Measurements from ENCODE around the gene IPO8. TPM values are rescaled to one million over a fixed set of nuclear protein-coding genes. Genes with fewer than 3 reads are reported as not detected.

The IPO8 gene
- total RNA-seq, 2 experiments from 2014 or later, result 36.0 to 41.5 TPM

DNA sequence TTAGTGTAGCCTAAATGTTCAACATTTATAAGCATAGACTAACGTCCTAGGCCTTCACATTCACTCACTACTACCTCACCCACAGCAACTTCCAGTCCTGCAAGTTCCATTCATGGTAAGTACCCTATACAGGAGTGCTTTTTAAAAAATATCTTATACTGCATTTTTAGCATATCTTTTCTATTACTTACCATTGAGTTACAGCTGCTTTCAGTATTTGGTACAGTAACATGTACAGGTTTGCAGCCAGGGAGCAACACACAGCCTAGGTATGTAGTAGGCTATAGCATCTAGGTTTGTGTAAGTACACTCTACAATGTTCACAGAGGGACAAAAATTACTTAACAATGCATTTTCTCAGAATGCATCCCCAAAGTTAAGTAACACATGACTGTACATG lies 17.4 kb downstream of the IPO8 start:
- H3K27ac Mint-ChIP-seq, result no peak overlapping the region
- intact Hi-C loops (cut with micrococcal nuclease), result no loop called here
- no peak overlapping the region for H3K4me3 Mint-ChIP-seq
- no peaks in the 10 kb centered on the region for H3K27me3 Mint-ChIP-seq (ENCODE audit: low read depth)
- no peak for DNase-seq
- CTCF ChIA-PET, result no interaction called here
- peaks cover 33% of the 10 kb centered on the region for H3K36me3 Mint-ChIP-seq (ENCODE audit: low read depth)
- H3K9me3 Mint-ChIP-seq, result no peaks in the 10 kb centered on the region
- no peaks in the 10 kb centered on the region for H3K4me1 Mint-ChIP-seq (ENCODE audit: low read depth)

DNA sequence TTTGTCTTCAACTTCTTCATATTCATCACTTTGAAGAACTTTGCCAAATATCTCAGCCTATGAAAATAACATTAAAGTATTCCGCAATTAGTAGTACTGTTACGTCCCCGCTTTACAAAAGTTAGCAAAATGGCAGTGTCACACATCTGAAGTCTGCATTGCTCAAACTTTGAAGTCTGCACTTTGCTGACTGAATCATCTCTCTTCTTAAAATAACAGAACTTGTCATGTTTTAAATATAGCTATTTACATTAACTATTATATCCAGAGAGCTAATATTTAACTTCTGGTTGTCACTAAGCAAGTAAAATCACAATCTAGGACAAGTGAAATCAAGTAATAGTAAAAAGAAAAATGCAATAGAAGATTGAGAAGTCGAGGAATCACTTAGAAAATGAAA lies 34.5 kb downstream of the IPO8 start:
- H3K27ac Mint-ChIP-seq, result no peak overlapping the region
- no peaks in the 10 kb centered on the region for H3K27me3 Mint-ChIP-seq (ENCODE audit: low read depth)
- intact Hi-C loops (cut with micrococcal nuclease), result no loop called here
- DNase-seq, result no peak
- CTCF ChIA-PET, result interaction anchor here (0.7 kb wide), 1 partner anchor 95 kb away, joined by 3 read pairs; no protein-coding TSS in a partner anchor
- peaks cover 30% of the 10 kb centered on the region for H3K36me3 Mint-ChIP-seq (ENCODE audit: low read depth)
- no peaks in the 10 kb centered on the region for H3K9me3 Mint-ChIP-seq
- no peaks in the 10 kb centered on the region for H3K4me1 Mint-ChIP-seq (ENCODE audit: low read depth)
- H3K4me3 Mint-ChIP-seq, result no peak overlapping the region

DNA sequence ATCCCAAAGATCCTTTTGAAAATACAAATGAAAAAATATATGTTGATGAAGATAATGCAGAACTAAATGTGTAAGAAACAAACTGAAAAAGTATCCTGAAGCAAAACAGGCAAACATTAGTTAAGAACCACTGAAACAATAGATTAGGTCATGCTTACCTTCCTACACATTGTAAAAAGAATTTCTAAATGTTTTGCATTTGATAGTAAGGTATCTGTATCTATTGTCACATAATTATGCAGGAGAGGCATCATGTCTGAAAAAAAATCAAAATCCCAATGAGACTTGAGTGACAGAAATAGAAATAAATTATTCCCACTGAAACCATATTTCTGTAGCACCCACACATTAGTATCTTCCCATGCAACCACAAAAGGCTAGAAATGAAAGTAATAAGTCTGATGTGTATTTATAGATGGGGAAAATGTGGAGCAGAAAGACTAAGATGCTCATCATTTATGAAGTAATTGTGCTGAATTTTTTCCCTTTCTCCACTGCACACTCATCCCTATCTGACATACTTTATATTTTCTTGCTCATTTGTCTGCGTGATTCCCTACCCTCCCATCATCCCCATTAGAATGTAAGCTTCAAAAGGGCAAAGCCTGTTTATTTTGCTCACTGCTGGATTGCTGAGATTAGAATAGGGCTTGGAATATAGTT lies 43.5 kb downstream of the IPO8 start:
- H3K4me1 Mint-ChIP-seq (ENCODE audit: low read depth), result peaks cover 18% of the 10 kb centered on the region
- no peak overlapping the region for H3K27ac Mint-ChIP-seq
- H3K36me3 Mint-ChIP-seq (ENCODE audit: low read depth), result peaks cover 11% of the 10 kb centered on the region
- intact Hi-C loops (cut with micrococcal nuclease), result no loop called here
- CTCF ChIA-PET, result no interaction called here
- no peak overlapping the region for H3K4me3 Mint-ChIP-seq
- no peaks in the 10 kb centered on the region for H3K27me3 Mint-ChIP-seq (ENCODE audit: low read depth)
- no peak for DNase-seq
- H3K9me3 Mint-ChIP-seq, result no peaks in the 10 kb centered on the region

DNA sequence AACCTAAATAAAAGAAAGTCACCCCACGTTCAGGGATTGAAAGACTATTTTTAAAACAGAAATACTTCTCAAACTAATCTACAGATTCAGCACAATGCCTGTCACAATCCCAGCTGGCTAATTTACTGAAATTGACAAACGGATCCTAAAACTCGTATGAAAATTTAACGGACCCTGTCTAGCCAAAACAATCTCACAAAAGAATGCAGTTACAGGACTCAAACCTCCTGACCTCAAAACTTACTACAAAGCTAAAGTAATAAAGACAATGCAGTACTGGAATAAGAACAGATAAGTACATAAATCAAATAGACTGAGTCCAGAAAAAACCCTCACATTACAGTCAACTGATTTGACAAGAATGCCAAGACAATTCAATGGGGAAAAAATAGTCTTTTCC lies 48.8 kb downstream of the IPO8 start:
- Mint-ChIP-seq H3K27me3 (ENCODE audit: low read depth) (no peaks in the 10 kb centered on the region), H3K9me3 (no peaks in the 10 kb centered on the region), H3K4me3 (no peak overlapping the region), H3K4me1 (ENCODE audit: low read depth) (peaks cover 8% of the 10 kb centered on the region), H3K27ac (no peak overlapping the region), H3K36me3 (ENCODE audit: low read depth) (peaks cover 20% of the 10 kb centered on the region)
- no peak for DNase-seq
- intact Hi-C loops (cut with micrococcal nuclease), result no loop called here
- CTCF ChIA-PET, result no interaction called here

DNA sequence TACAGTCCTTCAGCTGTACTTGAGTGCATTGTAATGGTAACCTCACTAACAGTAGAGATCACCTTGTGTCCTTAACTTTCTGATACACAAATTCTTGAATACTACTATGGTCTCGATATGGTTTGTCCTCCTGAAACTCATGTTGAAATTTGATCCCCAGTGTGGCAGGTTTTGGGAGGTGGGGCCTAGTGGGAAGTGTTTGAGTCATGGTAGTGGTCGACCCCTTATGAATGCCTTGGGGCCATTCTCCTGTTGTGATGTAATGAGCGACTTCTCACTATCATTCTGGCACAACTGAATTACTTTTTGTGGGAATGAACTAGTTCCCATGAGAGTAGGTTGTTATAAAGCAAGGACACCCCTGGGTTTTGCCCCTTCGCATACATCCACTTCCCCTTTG lies 52.3 kb downstream of the IPO8 start:
- peaks cover 24% of the 10 kb centered on the region for H3K36me3 Mint-ChIP-seq (ENCODE audit: low read depth)
- H3K9me3 Mint-ChIP-seq, result no peaks in the 10 kb centered on the region
- H3K27ac Mint-ChIP-seq, result no peak overlapping the region
- intact Hi-C loops (cut with micrococcal nuclease), result no loop called here
- DNase-seq, result no peak
- no peaks in the 10 kb centered on the region for H3K4me1 Mint-ChIP-seq (ENCODE audit: low read depth)
- no peaks in the 10 kb centered on the region for H3K27me3 Mint-ChIP-seq (ENCODE audit: low read depth)
- CTCF ChIA-PET, result no interaction called here
- H3K4me3 Mint-ChIP-seq, result no peak overlapping the region

DNA sequence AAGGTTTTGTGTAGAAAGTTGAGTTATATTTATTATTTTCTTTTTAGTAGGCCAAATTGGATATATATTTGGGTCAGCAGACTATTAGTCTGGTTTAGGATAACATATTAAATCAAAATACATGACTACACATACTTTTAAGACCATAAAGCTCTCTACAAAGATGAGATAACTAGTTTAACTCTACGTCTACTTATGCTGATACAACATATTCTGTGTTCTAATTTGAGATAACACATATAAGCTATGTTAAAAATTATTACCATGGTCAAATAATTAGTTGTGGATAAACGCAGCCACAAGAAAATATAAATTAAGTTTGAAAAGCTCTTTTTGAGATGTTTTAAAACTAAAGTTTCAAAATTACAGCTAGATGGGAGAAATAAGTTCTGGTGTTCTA lies 55.3 kb downstream of the IPO8 start:
- Mint-ChIP-seq H3K9me3 (no peaks in the 10 kb centered on the region), H3K27me3 (ENCODE audit: low read depth) (no peaks in the 10 kb centered on the region), H3K4me3 (no peak overlapping the region), H3K27ac (no peak overlapping the region), H3K36me3 (ENCODE audit: low read depth) (peaks cover 25% of the 10 kb centered on the region), H3K4me1 (ENCODE audit: low read depth) (no peaks in the 10 kb centered on the region)
- no peak for DNase-seq
- intact Hi-C loops (cut with micrococcal nuclease), result no loop called here
- CTCF ChIA-PET, result interaction anchor here (1.8 kb wide), 1 partner anchor 174 kb away, joined by 4 read pairs; no protein-coding TSS in a partner anchor

DNA sequence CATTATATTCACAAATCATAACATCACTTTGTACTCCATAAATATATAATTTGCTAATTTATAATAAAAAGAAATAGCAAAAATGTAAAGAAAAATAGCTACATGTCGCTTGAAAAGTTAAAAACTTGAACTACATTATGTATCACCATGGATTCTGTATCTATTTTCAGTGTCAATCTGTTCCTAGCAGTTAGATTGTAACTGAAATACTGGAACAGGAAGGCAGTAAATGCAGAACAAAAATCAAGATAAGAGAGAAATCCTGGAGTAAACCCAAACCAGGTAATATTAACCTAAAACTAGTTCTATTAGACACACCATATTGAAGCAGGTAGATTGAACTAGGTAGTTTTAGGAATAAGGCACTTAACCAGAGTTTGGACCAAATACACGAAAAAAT lies 60.3 kb downstream of the IPO8 start:
- Mint-ChIP-seq H3K9me3 (no peaks in the 10 kb centered on the region), H3K36me3 (ENCODE audit: low read depth) (peaks cover 36% of the 10 kb centered on the region), H3K4me3 (no peak overlapping the region), H3K4me1 (ENCODE audit: low read depth) (no peaks in the 10 kb centered on the region), H3K27ac (no peak overlapping the region), H3K27me3 (ENCODE audit: low read depth) (no peaks in the 10 kb centered on the region)
- DNase-seq, result no peak
- CTCF ChIA-PET, result no interaction called here
- intact Hi-C loops (cut with micrococcal nuclease), result no loop called here

DNA sequence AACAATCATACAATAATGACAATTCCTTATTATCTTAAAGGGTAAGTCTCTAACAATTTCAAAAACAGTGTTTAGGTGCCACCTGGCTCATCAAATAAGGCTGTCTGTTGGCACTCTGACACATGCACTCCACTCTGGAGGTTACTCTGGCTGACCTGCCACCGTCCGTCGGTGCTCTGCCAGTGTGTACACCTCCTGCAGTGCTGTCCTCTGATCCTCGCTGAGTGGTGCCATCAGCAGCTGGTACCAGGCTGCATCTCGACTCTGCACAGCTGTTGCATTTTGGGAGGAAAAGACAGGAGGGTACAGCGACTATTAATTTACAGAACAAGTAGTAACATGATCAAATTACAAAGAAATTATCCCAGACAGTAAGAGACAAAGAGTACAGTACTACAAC lies 63.9 kb downstream of the IPO8 start:
- intact Hi-C loops (cut with micrococcal nuclease), result no loop called here

DNA sequence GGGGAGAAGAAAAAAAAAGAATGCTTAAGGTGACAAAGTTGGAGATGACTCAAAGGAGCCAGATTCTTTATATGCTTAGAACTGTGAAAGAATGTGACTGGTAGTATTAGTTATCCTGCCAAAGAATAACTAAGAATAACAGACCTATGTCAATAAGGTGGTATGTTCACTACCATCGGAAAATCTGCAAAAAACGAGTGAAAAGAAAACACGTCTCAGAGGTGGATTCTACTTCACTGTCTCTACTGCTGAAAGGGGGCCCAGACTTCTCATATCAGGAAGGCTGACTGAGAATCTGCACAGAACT lies 64.7 kb downstream of the IPO8 start:
- H3K4me1 Mint-ChIP-seq (ENCODE audit: low read depth), result no peaks in the 10 kb centered on the region
- no peaks in the 10 kb centered on the region for H3K27me3 Mint-ChIP-seq (ENCODE audit: low read depth)
- H3K27ac Mint-ChIP-seq, result no peak overlapping the region
- no peaks in the 10 kb centered on the region for H3K9me3 Mint-ChIP-seq
- intact Hi-C loops (cut with micrococcal nuclease), result no loop called here
- no peak overlapping the region for H3K4me3 Mint-ChIP-seq
- DNase-seq, result no peak
- H3K36me3 Mint-ChIP-seq (ENCODE audit: low read depth), result peaks cover 28% of the 10 kb centered on the region
- CTCF ChIA-PET, result no interaction called here

More for the DNA sequence above, 63.9 kb downstream of the IPO8 start:
- Mint-ChIP-seq H3K27me3 (ENCODE audit: low read depth) (no peaks in the 10 kb centered on the region), H3K27ac (no peak overlapping the region), H3K4me1 (ENCODE audit: low read depth) (no peaks in the 10 kb centered on the region), H3K9me3 (no peaks in the 10 kb centered on the region), H3K36me3 (ENCODE audit: low read depth) (peaks cover 31% of the 10 kb centered on the region), H3K4me3 (no peak overlapping the region)
- CTCF ChIA-PET, result no interaction called here
- DNase-seq, result no peak

DNA sequence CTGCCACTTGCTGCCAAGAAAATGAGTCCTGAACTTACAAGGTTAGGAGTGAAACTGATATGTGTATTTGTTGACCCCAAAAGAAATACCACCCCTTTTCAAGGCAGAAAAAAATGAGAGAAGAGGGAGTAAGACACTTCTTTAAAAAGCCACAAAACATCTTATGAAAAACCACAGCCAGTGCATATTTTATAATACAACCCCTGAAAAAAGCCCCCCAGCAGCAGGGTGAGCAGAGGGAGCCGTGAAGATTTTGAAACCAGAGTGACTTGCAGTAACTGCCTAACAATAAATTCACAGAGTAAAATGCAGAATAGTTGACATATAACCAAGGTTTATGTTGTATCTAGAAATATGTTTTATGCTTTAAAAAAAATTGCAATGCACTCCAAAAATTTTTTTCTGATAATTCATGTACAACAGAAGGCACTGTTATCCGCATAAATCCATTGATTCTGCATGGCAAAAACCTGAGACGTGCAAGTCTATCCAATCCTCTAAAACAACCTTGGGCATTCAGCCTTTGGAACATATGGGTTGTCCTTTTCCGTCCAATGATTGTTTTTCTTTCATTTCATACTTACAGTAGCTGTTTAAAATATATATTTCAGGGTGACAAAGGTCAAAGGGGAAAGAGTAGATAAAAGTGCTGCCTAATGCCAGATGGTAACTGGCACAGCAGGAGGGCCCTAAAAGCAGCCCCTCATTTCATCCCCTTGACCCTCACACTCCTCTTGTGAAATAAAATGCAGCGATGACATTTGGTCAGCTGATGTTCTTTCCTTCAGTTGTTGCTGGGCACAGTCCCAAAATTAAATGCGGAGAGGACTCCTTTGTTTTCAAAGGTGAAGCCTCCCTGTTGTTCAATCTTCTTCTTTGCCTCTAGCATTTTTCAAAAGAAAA lies 65.3 kb downstream of the IPO8 start:
- no peak overlapping the region for H3K27ac Mint-ChIP-seq
- H3K9me3 Mint-ChIP-seq, result no peaks in the 10 kb centered on the region

DNA sequence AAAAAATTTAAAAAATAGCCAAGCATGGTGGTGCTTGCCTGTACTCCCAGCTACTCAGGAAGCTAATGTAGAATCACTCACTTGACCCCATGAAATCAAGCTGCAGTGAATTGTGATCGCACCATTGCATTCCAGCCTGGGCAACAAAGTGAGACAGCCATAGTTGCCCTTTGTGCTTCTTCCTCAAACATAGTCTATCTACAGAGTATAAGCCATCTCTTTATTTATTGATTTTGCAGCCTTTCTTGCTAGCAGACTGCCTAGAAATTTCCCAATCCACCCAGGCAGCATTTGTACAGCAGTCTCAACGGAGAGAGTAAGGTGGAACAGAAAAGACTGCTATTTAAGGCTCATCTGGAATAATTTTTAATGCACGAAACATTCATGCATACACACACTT lies 68.8 kb downstream of the IPO8 start:
- intact Hi-C loops (cut with micrococcal nuclease), result no loop called here
- H3K9me3 Mint-ChIP-seq, result no peaks in the 10 kb centered on the region
- H3K36me3 Mint-ChIP-seq (ENCODE audit: low read depth), result peaks cover 14% of the 10 kb centered on the region
- no peak overlapping the region for H3K27ac Mint-ChIP-seq
- no peak for DNase-seq
- H3K27me3 Mint-ChIP-seq (ENCODE audit: low read depth), result no peaks in the 10 kb centered on the region
- CTCF ChIA-PET, result no interaction called here
- H3K4me3 Mint-ChIP-seq, result no peak overlapping the region
- peaks cover 7% of the 10 kb centered on the region for H3K4me1 Mint-ChIP-seq (ENCODE audit: low read depth)

More for the DNA sequence above, 65.3 kb downstream of the IPO8 start:
- CTCF ChIA-PET, result no interaction called here
- DNase-seq, result no peak
- H3K4me3 Mint-ChIP-seq, result no peak overlapping the region
- H3K4me1 Mint-ChIP-seq (ENCODE audit: low read depth), result no peaks in the 10 kb centered on the region
- intact Hi-C loops (cut with micrococcal nuclease), result no loop called here
- H3K27me3 Mint-ChIP-seq (ENCODE audit: low read depth), result no peaks in the 10 kb centered on the region
- peaks cover 28% of the 10 kb centered on the region for H3K36me3 Mint-ChIP-seq (ENCODE audit: low read depth)

DNA sequence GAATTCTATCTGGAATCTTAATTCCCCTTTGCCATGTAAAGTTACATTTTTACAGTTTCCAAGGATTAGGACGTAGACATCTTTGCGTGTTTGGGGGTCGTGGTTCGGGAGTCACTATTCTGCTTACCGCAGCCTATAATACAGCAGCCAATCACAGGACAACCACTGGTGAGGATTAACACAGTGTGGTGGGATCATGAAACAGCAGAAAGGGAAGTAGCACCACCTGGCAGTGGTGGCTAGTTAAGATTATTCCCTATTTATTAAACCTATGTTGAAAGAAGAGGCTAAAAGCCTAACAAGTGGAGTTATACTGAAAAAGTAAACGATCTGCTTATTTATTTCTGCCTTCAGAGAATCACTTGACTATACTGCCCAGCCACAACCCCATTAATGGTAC lies 71.7 kb downstream of the IPO8 start:
- intact Hi-C loops (cut with micrococcal nuclease), result no loop called here
- Mint-ChIP-seq H3K4me3 (no peak overlapping the region), H3K27me3 (ENCODE audit: low read depth) (no peaks in the 10 kb centered on the region), H3K27ac (no peak overlapping the region), H3K36me3 (ENCODE audit: low read depth) (peaks cover 5% of the 10 kb centered on the region), H3K4me1 (ENCODE audit: low read depth) (peaks cover 7% of the 10 kb centered on the region), H3K9me3 (no peaks in the 10 kb centered on the region)
- CTCF ChIA-PET, result no interaction called here
- no peak for DNase-seq

DNA sequence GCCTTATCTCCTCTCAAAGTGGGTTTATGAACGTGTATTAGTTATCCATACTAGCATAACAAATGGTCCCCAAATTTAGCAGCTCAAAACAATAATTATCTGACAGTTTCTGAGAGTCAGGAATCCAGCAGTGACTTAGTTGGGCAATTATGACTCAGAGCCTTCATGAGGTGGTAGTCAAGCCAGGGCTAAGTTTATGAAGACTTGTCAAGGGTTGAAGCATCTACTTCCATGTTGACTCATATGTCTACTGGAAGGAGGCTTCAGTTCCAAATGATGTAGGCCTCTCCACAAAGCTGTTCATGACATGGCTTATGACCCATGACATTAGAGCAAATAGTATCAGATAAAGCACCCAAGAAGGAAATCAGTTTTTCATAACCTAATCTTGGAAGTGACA lies 73.2 kb downstream of the IPO8 start:
- H3K36me3 Mint-ChIP-seq (ENCODE audit: low read depth), result no peaks in the 10 kb centered on the region
- intact Hi-C loops (cut with micrococcal nuclease), result no loop called here
- H3K27ac Mint-ChIP-seq, result no peak overlapping the region
- H3K27me3 Mint-ChIP-seq (ENCODE audit: low read depth), result no peaks in the 10 kb centered on the region
- no peaks in the 10 kb centered on the region for H3K9me3 Mint-ChIP-seq
- peaks cover 7% of the 10 kb centered on the region for H3K4me1 Mint-ChIP-seq (ENCODE audit: low read depth)
- no peak overlapping the region for H3K4me3 Mint-ChIP-seq
- CTCF ChIA-PET, result interaction anchor here (1.3 kb wide), 1 partner anchor 184 kb away, joined by 3 read pairs; no protein-coding TSS in a partner anchor
- peak; percentile 4 for DNase-seq
